OCI-LY7 (cell line): ENCODE results near the gene TESMIN.

Experiments
- CTCF ChIP-seq: fragments of 200-600 bp; sonication (generic); conservative IDR thresholded peaks from 2 replicates; pipeline ENCODE4 v1.5.1; 2014; ENCODE audit warnings: mild to moderate bottlenecking, antibody characterized with exemption, low read length, moderate library complexity, mixed read lengths
- EZH2phosphoT487 ChIP-seq: fragments of 200-600 bp; sonication (generic); IDR thresholded peaks from 2 replicates; pipeline ENCODE4 v1.6.1; 2018; ENCODE audit warnings: low read depth, borderline replicate concordance, mild to moderate bottlenecking, mixed run types, antibody characterized with exemption, low read length, moderate library complexity, mixed read lengths

- TF ChIP-seq CTCF (no peak), EZH2phosphoT487 (no peak)
These were observed 77.3 kb downstream of the TESMIN start for GRCh38 chr11:68673991-68674390.
